NT2/D1 (cell line): Measurements from ENCODE around the gene MEF2C.

Experiments
- SUZ12 ChIP-seq: IDR thresholded peaks from 2 replicates; pipeline ENCODE4 v1.6.1; 2011; ENCODE audit not compliant: insufficient read length, insufficient read depth; ENCODE audit errors: extremely low read depth
- YY1 ChIP-seq: IDR thresholded peaks from 2 replicates; pipeline ENCODE4 v1.6.1; 2011; ENCODE audit not compliant: insufficient read length, insufficient read depth
- ZNF274 ChIP-seq: IDR thresholded peaks from 2 replicates; pipeline ENCODE4 v1.6.1; 2011; ENCODE audit warnings: mild to moderate bottlenecking, low read depth, low read length

GRCh38 chr5:88875341-88876234 is 7.4 kb downstream of the MEF2C start:
- TF ChIP-seq YY1 (no peak), ZNF274 (no peak), SUZ12 (no peak)
